Fibroblast of mammary gland (primary cell): ENCODE data around the gene GBP5.

Experiments used
- DNase-seq: peaks from one replicate; pipeline ENCODE4 v3.0.0-alpha.2; 2010; ENCODE audit warnings: low read depth
- H3K4me3 ChIP-seq: 2 replicates; pipeline ENCODE4 v1.5.1; 2011; ENCODE audit warnings: low read depth, mild to moderate bottlenecking, low read length, moderate library complexity; ENCODE audit not compliant: control insufficient read depth
- CTCF ChIP-seq: conservative IDR thresholded peaks from 2 replicates; pipeline ENCODE4 v1.5.1; 2011; ENCODE audit warnings: low read depth, low read length, inconsistent platforms; ENCODE audit not compliant: control insufficient read depth, insufficient read depth

The GBP5 gene

GRCh38 chr1:89279011-89279466 lies 6.4 kb upstream of the GBP5 start:
- DNase-seq, result no peak
- no peak overlapping the region for H3K4me3 ChIP-seq
- no peak for TF ChIP-seq CTCF

GRCh38 chr1:89277725-89278124 lies 5.1 kb upstream of the GBP5 start:
- no peak for TF ChIP-seq CTCF
- H3K4me3 ChIP-seq, result no peak overlapping the region
- DNase-seq, result no peak

- TF ChIP-seq CTCF, result no peak
- H3K4me3 ChIP-seq, result no peak overlapping the region
- no peak for DNase-seq
Observed at GRCh38 chr1:89276690-89277089, 4.0 kb upstream of the GBP5 start.

- DNase-seq, result peak; percentile 79
- no peak overlapping the region for H3K4me3 ChIP-seq
- no peak for TF ChIP-seq CTCF
Observed at GRCh38 chr1:89274411-89274857, 1.8 kb upstream of the GBP5 start.

- H3K4me3 ChIP-seq, result no peak overlapping the region
- no peak for DNase-seq
- TF ChIP-seq CTCF, result no peak
Observed at GRCh38 chr1:89273324-89273778, 691 bp upstream of the GBP5 start.

GRCh38 chr1:89271341-89272015 lies 1.2 kb downstream of the GBP5 start:
- no peak for TF ChIP-seq CTCF
- peak; percentile 80 for DNase-seq
- no peak overlapping the region for H3K4me3 ChIP-seq

GRCh38 chr1:89270423-89270822 lies 2.2 kb downstream of the GBP5 start:
- no peak for TF ChIP-seq CTCF
- DNase-seq, result no peak
- no peak overlapping the region for H3K4me3 ChIP-seq
